Measurements from ENCODE around the gene NEURL1.

The NEURL1 gene

DNA sequence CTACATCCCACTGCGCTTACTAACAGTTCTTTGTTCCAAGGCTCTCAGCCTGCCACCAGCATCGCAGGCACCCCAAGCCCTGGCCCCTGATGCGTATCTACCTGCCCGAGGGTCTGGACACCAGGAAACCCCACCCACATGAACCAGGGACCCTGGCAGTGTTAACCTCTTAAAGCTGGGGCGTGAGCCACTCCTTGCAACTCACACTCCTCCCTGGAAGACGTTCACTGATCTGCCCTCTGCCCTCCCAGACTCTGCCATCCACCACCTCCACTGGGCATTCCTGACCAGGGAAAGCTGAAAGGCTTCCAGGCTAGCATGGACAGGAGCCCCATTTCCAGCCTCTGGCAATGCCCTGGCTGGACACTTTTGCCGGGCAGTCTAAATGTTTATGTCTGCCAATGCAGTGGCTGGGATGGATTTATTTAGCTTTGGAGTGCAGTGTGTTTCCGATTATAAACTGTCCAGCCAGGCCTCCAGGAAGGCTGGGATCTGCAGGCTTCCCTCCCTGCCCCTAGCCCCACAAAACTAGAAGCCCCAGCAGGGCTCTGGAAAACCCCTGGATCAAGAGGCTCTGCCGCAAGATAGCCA is 117.5 kb downstream of the NEURL1 start:
- H3K27ac ChIP-seq, result no peak overlapping the region
- TF ChIP-seq, protein P1, sequence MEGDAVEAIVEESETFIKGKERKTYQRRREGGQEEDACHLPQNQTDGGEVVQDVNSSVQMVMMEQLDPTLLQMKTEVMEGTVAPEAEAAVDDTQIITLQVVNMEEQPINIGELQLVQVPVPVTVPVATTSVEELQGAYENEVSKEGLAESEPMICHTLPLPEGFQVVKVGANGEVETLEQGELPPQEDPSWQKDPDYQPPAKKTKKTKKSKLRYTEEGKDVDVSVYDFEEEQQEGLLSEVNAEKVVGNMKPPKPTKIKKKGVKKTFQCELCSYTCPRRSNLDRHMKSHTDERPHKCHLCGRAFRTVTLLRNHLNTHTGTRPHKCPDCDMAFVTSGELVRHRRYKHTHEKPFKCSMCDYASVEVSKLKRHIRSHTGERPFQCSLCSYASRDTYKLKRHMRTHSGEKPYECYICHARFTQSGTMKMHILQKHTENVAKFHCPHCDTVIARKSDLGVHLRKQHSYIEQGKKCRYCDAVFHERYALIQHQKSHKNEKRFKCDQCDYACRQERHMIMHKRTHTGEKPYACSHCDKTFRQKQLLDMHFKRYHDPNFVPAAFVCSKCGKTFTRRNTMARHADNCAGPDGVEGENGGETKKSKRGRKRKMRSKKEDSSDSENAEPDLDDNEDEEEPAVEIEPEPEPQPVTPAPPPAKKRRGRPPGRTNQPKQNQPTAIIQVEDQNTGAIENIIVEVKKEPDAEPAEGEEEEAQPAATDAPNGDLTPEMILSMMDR (conservative IDR thresholded peaks at IDR 0.05), result no peak

DNA sequence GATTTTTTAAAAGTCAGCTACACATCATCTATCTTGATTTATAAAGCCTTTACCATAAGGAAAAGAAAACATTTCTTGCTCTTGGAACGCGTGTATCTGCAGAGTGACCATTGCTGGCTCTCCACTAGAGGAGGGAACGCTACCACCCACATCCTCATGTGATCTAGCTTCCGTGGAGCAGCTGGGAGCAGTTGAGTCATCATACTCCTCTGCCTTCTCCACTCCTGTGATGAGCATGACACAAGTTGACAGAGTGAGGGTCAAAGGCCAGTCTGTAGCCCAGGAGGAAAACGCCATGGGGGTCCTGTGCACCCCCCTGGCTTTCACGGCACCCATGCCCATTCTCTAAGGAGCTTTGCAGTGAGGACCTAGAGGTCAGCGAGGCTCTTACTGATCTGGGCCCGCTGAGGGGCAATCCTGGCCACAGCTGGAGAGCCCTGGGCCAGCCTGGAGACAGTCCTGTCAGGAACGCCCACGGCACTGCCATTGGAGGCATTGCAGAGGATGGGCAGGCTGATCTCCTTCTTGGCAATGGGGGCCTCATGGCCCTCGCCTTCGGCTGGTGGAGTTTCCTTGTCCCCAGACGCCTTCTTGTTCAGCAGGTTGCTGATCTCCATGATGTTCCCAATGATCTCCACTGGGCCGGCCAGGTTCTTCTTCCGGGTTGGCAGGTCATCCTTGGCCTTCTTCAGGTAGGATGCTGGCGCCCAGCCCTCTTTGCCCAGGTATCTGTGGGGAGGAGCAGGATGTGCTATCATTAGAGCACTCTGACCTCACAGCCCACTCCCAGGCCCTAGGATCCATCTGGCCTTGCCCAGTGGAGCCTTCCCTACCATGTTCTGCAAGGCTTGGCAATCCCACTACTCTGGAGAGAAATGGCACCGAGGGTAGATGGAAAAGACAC is 119.2 kb downstream of the NEURL1 start:
- no peak overlapping the region for H3K27ac ChIP-seq

DNA sequence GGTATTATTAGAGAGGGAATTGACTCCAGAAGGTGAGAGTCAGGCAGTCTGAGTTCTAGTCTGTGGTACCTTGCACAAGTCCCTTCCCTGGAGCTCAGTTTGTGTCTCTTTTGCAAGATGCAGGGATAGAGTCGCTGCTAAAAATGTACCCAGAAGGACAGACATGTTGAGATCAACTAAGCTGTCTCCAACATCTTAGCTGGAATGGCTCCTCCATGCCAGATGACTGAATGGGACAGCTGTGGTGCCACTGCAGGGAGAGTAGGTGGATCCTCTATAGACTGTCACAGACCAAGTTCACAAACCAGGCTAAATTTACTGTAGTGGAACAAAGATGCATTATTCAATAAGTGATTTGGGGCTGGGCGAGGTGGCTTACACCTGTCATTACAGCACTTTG is 120.1 kb downstream of the NEURL1 start:
- TF ChIP-seq, protein P1 (conservative IDR thresholded peaks at IDR 0.05), result no peak
- H3K27ac ChIP-seq, result no peak overlapping the region

More for the DNA sequence above, 119.2 kb downstream of the NEURL1 start:
- TF ChIP-seq, protein P1 (conservative IDR thresholded peaks at IDR 0.05), result no peak

DNA sequence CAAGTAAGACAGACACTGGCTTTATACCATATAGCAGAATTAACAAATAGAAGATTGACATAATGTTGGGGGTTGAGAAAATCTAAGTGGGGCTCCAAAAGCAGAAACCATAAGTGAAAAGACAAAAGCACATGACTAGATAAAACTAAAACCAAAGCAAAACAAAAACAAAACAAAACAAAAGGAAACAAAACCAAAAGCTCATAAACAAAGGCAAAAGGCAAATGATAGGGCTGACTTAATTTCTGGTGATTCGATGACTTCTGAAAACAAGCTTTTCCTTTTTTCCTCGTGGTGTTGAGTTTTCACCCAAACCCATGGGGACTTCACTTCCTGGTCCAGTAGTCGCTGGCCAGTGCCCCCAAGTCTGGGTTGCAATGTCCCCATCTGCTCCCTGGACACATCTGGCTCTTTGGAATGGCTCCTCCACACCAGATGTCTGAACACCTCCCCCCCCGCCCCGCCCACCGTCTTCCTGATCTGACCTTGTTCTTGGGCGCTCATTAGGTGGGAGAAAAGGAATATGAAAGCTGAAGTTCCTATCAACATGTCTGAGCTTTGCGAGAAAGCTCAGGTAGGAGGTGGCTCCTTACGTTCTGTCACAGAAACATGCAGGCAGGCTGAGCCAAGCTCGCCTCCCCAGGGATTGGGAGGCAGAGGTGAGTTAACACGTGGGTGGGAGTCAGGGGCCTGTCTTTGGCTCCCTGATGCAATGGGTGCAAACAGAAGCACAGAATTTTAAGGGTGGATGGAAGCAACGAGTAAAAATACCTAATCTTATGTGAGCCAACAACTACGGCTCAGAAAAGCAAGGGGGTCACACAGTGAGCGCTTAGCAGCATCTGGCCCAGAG is 121.0 kb downstream of the NEURL1 start:
- H3K27ac ChIP-seq, result no peak overlapping the region
- TF ChIP-seq, protein P1 (conservative IDR thresholded peaks at IDR 0.05), result no peak

DNA sequence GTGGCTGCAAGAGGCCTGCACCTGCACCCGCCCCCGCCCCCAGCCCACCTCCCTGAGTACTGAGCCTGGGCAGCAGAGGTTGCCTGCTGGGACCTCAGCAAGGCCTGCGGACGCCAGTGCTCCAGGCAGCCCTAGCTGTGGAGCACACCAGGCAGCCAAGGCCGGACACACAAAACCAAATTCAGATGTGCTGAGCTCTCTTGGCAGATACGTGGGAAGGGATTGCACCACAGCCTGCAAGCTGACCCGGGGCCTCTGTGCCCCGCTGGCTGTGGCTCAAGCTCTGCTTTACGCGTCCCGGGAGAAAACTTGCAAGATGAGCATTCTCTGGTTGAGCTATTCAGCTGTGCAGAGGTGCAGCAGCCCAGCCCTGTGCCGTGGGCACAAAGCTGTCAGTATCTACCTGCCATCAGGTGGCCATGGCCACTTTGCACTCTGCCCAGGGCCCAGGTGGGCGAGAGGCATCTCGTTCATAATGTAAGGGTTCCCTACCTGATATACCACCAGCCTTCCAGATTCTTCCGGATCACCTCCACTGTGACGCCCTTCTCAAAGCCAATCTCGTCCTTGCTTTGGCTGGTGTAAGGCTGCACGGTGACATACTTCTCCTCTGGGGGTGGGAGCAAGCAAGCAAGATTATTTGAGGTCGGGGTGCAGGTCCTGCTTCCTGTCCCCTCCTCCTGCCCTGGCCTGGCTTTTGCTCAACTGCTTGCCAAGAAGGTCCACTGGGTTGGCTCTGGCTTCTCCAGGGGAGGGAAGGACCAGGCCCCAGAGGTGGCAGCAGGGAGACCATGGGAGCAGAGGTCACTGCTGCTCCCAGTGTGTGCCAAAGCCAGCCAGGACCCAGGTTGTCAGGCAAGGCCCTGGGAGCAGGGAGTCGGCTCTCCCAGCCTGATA is 123.4 kb downstream of the NEURL1 start:
- TF ChIP-seq, protein P1 (conservative IDR thresholded peaks at IDR 0.05), result no peak
- H3K27ac ChIP-seq, result no peak overlapping the region

DNA sequence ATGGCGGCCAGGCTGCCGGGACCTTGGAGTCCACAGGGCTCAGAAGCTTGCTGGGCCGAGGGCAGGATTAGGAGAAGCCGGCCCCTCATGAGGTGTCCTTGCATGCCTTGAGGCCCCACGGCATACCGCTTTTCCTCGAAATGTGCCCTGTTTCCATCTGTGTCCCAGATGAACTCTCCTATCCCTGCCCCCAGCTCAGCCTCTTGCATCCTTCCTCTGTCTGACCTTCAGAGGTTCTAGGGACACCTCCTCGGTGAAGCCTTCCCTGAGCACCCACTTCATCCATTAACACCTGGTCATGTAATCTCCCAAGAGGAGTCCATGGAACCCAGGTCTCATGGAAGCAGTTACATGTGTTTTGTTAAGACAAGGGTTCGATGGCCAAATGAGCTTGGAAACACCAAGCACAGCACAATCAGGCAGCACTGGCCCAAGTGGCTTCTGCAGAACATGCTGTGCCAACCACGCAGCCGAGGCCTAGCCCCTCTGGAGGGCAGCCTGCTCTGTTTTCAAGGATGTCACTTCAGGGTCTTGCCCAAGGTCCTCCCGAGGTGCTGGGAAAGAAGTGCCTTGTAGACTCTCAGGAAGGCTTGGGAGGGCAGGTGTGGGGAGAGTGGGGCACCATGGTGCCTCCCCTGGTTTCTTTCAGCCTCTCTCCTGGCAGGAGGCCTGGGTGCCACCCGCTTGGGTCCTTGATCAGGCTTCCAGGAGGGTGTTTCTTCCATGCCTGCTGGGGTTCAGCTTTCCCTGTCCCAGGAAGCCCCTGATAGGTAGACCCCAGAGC is 124.3 kb downstream of the NEURL1 start:
- TF ChIP-seq, protein P1 (conservative IDR thresholded peaks at IDR 0.05), result no peak

More for the DNA sequence above, 124.3 kb downstream of the NEURL1 start:
- H3K27ac ChIP-seq, result no peak overlapping the region

Data from VCaP (cell line).